OCI-LY1 (cell line): ENCODE measurements around the gene NAA10.

Experiments
- CTCF ChIP-seq: fragments of 200-600 bp; sonication (generic), shearing (Covaris generic); IDR thresholded peaks from 2 replicates; pipeline ENCODE4 v1.5.1; 2017; ENCODE audit warnings: mild to moderate bottlenecking, antibody characterized with exemption, low read length, moderate library complexity, mixed read lengths
- EZH2 ChIP-seq: fragments of 200-600 bp; sonication (generic), shearing (Covaris generic); IDR thresholded peaks from 2 replicates; pipeline ENCODE4 v1.8.0; 2017; ENCODE audit warnings: borderline replicate concordance, mixed run types, mild to moderate bottlenecking, antibody characterized with exemption, low read length, moderate library complexity, mixed read lengths

GRCh38 chrX:153909980-153910360, 24.9 kb downstream of the NAA10 start:
- no peak for TF ChIP-seq EZH2
- no peak for TF ChIP-seq CTCF
